ENCODE data around the gene SOCS6.
"Not testable (repeated sequence)": the region's sequence is repeated elsewhere in the genome, so short reads cannot be mapped to it uniquely, and the experiment has no call there.

Gene SOCS6

DNA sequence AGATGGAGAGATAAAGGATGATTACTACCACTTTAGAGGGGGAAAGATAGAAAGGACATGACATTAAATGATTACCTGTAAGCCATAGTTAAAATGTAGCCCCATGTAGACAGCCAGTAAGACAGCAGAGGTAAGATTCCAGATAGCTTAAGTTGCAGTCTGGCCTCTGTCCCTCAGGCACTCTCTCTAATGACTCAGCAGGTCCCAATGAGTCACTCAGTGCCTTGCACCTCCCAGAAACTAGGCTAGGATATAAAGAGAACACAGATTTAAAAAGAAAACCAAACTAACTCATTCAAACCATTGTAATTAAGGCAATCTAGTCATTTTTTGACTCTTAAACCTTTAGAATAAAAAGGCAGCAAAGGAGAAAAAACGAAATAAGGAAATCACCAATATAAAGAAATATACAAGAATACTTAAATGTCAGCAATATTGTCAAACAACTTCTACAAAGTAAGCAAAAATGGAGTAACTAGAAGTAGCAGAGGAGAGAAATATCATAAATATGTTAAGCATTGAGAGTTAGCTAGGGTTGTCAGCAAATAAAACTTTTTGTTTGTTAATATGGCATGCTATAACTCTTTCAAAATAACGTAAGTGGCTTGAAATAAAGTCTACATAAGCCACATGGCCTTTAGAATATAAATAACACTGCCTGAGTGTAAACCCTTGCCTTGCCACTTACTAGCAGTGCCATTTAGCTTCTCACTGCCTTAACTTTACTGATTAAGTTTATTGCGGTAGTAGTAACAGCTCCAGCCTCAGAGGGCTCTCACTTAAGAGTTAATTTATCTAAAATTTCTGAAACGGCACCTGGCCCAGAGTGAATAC lies 48.5 kb downstream of the SOCS6 start:
- Histone ChIP-seq H3K27ac (no peak overlapping the region), H3K9me3 (peaks cover 0 to 3% (median 0%) of the 10 kb centered on the region in 3 donors), H3K36me3 (peaks cover 11 to 17% (median 13%) of the 10 kb centered on the region in 3 donors)

DNA sequence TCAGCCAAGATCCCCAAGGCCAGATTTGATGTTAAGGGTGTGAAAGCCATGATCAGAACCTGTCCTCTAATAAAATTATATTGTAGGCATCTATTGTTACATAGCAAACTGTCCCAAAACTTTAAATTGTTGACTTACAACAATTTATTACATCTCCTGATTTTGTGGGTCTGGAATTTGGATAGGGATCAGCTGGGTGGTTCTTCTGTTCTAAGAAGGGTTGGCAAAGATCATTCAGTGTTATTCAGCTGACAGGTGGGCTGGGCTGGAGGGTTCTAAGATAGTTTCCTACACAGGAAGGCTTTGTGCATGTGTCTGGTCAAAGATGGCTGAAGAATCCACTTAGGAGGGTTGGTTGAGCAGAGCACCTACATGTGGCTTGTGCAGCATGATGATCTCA lies 50.0 kb downstream of the SOCS6 start:
- Histone ChIP-seq H3K4me3 (no peak overlapping the region), H3K36me3 (peaks cover 11 to 20% (median 13%) of the 10 kb centered on the region in 3 donors), H3K27me3 (no peaks in the 10 kb centered on the region), H3K9me3 (peaks cover 0 to 3% (median 0%) of the 10 kb centered on the region in 3 donors), H3K27ac (no peak overlapping the region), H3K4me1 (peaks cover 0 to 10% (median 0%) of the 10 kb centered on the region in 4 donors)
- DNase-seq = no peak
- intact Hi-C loops (cut with DNase I; ENCODE audit: low total_unique reads) = no loop called here
- TF ChIP-seq, protein P1, sequence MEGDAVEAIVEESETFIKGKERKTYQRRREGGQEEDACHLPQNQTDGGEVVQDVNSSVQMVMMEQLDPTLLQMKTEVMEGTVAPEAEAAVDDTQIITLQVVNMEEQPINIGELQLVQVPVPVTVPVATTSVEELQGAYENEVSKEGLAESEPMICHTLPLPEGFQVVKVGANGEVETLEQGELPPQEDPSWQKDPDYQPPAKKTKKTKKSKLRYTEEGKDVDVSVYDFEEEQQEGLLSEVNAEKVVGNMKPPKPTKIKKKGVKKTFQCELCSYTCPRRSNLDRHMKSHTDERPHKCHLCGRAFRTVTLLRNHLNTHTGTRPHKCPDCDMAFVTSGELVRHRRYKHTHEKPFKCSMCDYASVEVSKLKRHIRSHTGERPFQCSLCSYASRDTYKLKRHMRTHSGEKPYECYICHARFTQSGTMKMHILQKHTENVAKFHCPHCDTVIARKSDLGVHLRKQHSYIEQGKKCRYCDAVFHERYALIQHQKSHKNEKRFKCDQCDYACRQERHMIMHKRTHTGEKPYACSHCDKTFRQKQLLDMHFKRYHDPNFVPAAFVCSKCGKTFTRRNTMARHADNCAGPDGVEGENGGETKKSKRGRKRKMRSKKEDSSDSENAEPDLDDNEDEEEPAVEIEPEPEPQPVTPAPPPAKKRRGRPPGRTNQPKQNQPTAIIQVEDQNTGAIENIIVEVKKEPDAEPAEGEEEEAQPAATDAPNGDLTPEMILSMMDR (IDR thresholded peaks at IDR 0.05) = no peak

More for the DNA sequence above, 48.5 kb downstream of the SOCS6 start:
- peaks cover 0 to 24% (median 2%) of the 10 kb centered on the region in 4 donors for H3K4me1 ChIP-seq
- H3K4me3 ChIP-seq = no peak overlapping the region
- DNase-seq = no peak
- TF ChIP-seq, protein P1 (IDR thresholded peaks at IDR 0.05) = no peak
- intact Hi-C loops (cut with DNase I; ENCODE audit: low total_unique reads) = no loop called here
- H3K27me3 ChIP-seq = no peaks in the 10 kb centered on the region

- Histone ChIP-seq H3K9me3 (peaks cover 0 to 3% (median 0%) of the 10 kb centered on the region in 3 donors), H3K27me3 (no peaks in the 10 kb centered on the region), H3K4me3 (no peak overlapping the region), H3K36me3 (peaks cover 11 to 17% (median 13%) of the 10 kb centered on the region in 3 donors), H3K27ac (no peak overlapping the region), H3K4me1 (peaks cover 0 to 5% (median 0%) of the 10 kb centered on the region in 4 donors)
- TF ChIP-seq, protein P1 (IDR thresholded peaks at IDR 0.05) = no peak
- intact Hi-C loops (cut with DNase I; ENCODE audit: low total_unique reads) = no loop called here
- DNase-seq = no peak
Measured at GRCh38 chr18:70339915-70340314, 51.1 kb downstream of the SOCS6 start.

DNA sequence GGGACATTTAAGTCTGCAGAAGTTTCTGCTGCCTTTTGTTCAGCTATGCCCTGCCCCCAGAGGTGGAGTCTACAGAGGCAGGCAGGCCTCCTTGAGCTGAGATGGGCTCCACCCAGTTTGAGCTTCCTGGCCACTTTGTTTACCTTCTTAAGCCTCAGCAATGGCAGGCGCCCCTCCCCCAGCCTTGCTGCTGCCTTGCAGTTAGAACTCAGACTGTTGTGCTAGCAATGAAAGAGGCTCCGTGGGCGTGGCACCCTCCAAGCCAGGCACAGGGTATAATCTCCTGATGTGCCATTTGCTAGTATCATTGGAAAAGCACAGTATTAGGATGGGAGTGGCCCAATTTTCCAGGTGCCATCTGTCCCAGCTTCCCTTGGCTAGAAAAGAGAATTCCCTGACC lies 59.6 kb downstream of the SOCS6 start:
- intact Hi-C loops (cut with DNase I; ENCODE audit: low total_unique reads); DNase-seq; H3K4me3 ChIP-seq; H3K4me1 ChIP-seq; H3K9me3 ChIP-seq; H3K27me3 ChIP-seq; H3K27ac ChIP-seq: not testable (repeated sequence)
- peaks cover 32 to 37% (median 33%) of the 10 kb centered on the region in 3 donors for H3K36me3 ChIP-seq

DNA sequence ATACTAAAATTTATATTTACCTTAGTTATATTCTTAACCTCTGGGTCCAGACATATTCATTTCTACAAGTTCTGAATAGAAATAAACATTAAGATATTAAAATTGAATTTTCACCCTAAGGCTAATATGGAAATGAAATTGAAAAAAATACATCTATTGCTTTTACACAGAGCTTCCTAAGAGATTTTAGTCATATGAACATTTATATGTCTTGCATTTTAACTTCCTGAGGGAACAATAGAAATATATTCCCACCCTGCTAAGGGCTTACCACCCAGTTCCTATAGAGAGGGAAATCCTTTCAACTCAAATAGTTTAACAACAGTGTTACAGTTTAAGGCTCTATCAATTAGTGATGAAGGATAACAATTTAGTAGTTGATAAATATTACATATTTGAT lies 60.5 kb downstream of the SOCS6 start:
- Histone ChIP-seq H3K4me1 (no peaks in the 10 kb centered on the region), H3K36me3 (peaks cover 32 to 37% (median 33%) of the 10 kb centered on the region in 3 donors), H3K4me3 (no peak overlapping the region), H3K27me3 (no peaks in the 10 kb centered on the region), H3K27ac (no peak overlapping the region), H3K9me3 (peaks cover 0 to 2% (median 0%) of the 10 kb centered on the region in 3 donors)
- intact Hi-C loops (cut with DNase I; ENCODE audit: low total_unique reads) = no loop called here
- no peak for DNase-seq
- TF ChIP-seq, protein P1 (IDR thresholded peaks at IDR 0.05) = no peak

DNA sequence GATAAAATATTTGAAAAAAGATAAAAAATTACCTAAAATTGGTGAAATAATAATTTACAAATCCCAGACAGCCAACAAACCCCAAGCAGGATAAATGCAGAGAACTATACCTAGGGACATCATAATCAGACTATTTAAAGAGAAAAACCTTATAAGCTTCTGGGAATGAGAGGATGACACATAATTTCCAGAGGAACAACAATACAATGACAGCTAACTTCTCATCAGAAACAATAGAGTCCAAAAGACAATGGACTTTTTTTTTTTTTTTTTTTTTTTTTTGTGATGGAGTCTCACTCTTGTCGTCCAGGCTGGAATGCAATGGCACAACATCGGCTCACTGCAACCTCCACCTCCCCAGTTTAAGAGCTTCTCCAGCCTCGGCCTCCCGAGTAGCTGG lies 65.2 kb downstream of the SOCS6 start:
- DNase-seq = no peak
- H3K27ac ChIP-seq = no peak overlapping the region
- no peaks in the 10 kb centered on the region for H3K27me3 ChIP-seq
- intact Hi-C loops (cut with DNase I; ENCODE audit: low total_unique reads) = no loop called here
- no peak overlapping the region for H3K4me3 ChIP-seq
- H3K9me3 ChIP-seq = peaks cover 0 to 12% (median 0%) of the 10 kb centered on the region in 3 donors
- peaks cover 19 to 28% (median 26%) of the 10 kb centered on the region in 3 donors for H3K36me3 ChIP-seq
- H3K4me1 ChIP-seq = no peaks in the 10 kb centered on the region
- TF ChIP-seq, protein P1 (IDR thresholded peaks at IDR 0.05) = no peak

Measured in tibial artery (tissue), 4 donors.